Neural progenitor cell (in vitro differentiated cells): ENCODE results near the gene TENT4A. TPM values are rescaled to one million over a fixed set of nuclear protein-coding genes. Genes with fewer than 3 reads are reported as not detected.

Source experiments
- DNase-seq: peaks from one replicate; pipeline ENCODE4 v3.0.0-alpha.2; 2016; ENCODE audit warnings: low spot score
- H2AFZ ChIP-seq: fragments of 200-600 bp; sonication (generic); replicated peaks from 2 replicates; pipeline ENCODE4 v1.6.1; 2016; ENCODE audit warnings: antibody characterized with exemption
- H3F3A ChIP-seq: fragments of 200-600 bp; sonication (generic); 2 replicates; pipeline ENCODE4 v1.6.1; 2016; ENCODE audit warnings: antibody characterized with exemption, low read depth
- H3K27ac ChIP-seq: fragments of 200-600 bp; sonication (generic); 2 replicates; pipeline ENCODE4 v1.5.1; 2016; ENCODE audit warnings: mild to moderate bottlenecking
- H3K27me3 ChIP-seq: fragments of 200-600 bp; sonication (generic); 2 replicates; pipeline ENCODE4 v1.6.1; 2016; ENCODE audit warnings: mild to moderate bottlenecking, moderate library complexity
- H3K36me3 ChIP-seq: fragments of 200-600 bp; sonication (generic); 2 replicates; pipeline ENCODE4 v1.5.1; 2016
- H3K4me1 ChIP-seq: fragments of 200-600 bp; sonication (generic); 2 replicates; pipeline ENCODE4 v1.6.1; 2016; ENCODE audit warnings: mixed run types
- H3K4me2 ChIP-seq: fragments of 200-600 bp; sonication (generic); 2 replicates; pipeline ENCODE4 v1.6.1; 2016
- H3K4me3 ChIP-seq: fragments of 200-600 bp; sonication (generic); 2 replicates; pipeline ENCODE4 v1.5.1; 2016
- H3K79me2 ChIP-seq: fragments of 200-600 bp; sonication (generic); 2 replicates; pipeline ENCODE4 v1.6.1; 2016; ENCODE audit warnings: low read depth
- H3K9ac ChIP-seq: fragments of 200-600 bp; sonication (generic); 2 replicates; pipeline ENCODE4 v1.6.1; 2016
- H3K9me3 ChIP-seq: fragments of 200-600 bp; sonication (generic); 2 replicates; pipeline ENCODE4 v1.5.1; 2016; ENCODE audit warnings: low read depth
- H4K20me1 ChIP-seq: fragments of 200-600 bp; sonication (generic); 2 replicates; pipeline ENCODE4 v1.6.1; 2016; ENCODE audit warnings: low read depth
- H3K27ac Mint-ChIP-seq: 3 replicates; pipeline ENCODE4 v1.8.0; 2021; ENCODE audit warnings: mixed read lengths
- H3K27me3 Mint-ChIP-seq: 2 replicates; pipeline ENCODE4 v1.8.0; 2022; ENCODE audit warnings: low read depth, mild to moderate bottlenecking, inconsistent platforms, moderate library complexity, mixed read lengths; ENCODE audit not compliant: insufficient read depth
- H3K36me3 Mint-ChIP-seq: 3 replicates; pipeline ENCODE4 v1.8.0; 2021; ENCODE audit warnings: mixed read lengths
- H3K4me1 Mint-ChIP-seq: 3 replicates; pipeline ENCODE4 v1.8.0; 2021; ENCODE audit warnings: mixed read lengths
- H3K4me3 Mint-ChIP-seq: 3 replicates; pipeline ENCODE4 v1.8.0; 2021; ENCODE audit warnings: mild to moderate bottlenecking, moderate library complexity, mixed read lengths
- H3K9me3 Mint-ChIP-seq: 3 replicates; pipeline ENCODE4 v1.8.0; 2020; ENCODE audit warnings: mixed read lengths
- EZH2 ChIP-seq: fragments of 200-600 bp; sonication (generic); IDR thresholded peaks from 2 replicates; pipeline ENCODE4 v1.6.1; 2017; ENCODE audit warnings: antibody characterized with exemption, mild to moderate bottlenecking, moderate library complexity
- EZH2phosphoT487 ChIP-seq: fragments of 200-600 bp; sonication (generic); IDR thresholded peaks from 2 replicates; pipeline ENCODE4 v1.6.1; 2017; ENCODE audit warnings: antibody characterized with exemption
- total RNA-seq: library from RNA; depleted of rRNA; stranded (reverse); fragments of >200 nt; gene quantifications from 2 replicates; pipeline ENCODE4 v1.2.3, GENCODE V29; 2015; ENCODE audit warnings: low replicate concordance
- TF ChIP-seq, protein P1 (sequence below): fragments of 200-600 bp; sonication (generic); IDR thresholded peaks from 2 replicates; pipeline ENCODE4 v1.5.1; 2017; ENCODE audit warnings: antibody characterized with exemption, mild to moderate bottlenecking

Gene TENT4A
- total RNA-seq, 1 donor from 2014 or later = 20.9 TPM

DNA sequence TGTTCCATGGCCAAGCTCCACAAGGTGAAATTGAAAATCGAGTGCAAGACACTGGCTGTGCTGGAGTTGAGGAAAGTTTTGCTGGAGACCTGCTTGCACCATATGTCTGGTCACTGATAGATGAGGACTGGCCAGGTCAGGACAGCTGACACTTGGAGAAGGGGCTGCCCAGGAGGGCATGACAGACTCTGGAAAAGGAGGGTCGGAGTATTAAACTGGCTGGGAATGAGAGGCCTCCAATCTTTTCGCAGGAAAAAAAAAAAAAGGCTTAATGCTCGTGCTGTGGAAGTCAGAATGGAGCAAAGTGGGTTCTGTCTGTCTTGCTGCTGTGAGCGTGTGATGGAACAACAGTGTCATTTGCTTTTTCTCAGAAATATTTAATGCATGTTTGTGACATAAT, 5.5 kb downstream of the TENT4A start:
- TF ChIP-seq EZH2phosphoT487 (no peak), EZH2 (no peak)
- TF ChIP-seq, protein P1, sequence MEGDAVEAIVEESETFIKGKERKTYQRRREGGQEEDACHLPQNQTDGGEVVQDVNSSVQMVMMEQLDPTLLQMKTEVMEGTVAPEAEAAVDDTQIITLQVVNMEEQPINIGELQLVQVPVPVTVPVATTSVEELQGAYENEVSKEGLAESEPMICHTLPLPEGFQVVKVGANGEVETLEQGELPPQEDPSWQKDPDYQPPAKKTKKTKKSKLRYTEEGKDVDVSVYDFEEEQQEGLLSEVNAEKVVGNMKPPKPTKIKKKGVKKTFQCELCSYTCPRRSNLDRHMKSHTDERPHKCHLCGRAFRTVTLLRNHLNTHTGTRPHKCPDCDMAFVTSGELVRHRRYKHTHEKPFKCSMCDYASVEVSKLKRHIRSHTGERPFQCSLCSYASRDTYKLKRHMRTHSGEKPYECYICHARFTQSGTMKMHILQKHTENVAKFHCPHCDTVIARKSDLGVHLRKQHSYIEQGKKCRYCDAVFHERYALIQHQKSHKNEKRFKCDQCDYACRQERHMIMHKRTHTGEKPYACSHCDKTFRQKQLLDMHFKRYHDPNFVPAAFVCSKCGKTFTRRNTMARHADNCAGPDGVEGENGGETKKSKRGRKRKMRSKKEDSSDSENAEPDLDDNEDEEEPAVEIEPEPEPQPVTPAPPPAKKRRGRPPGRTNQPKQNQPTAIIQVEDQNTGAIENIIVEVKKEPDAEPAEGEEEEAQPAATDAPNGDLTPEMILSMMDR = no peak
- Histone ChIP-seq H3K36me3 (no peaks in the 10 kb centered on the region), H3K4me3 (no peak overlapping the region), H3K4me1 (peaks cover 24% of the 10 kb centered on the region), H3K4me2 (no peak overlapping the region), H2AFZ (no peak overlapping the region), H3K27ac (no peak overlapping the region), H3K27me3 (no peaks in the 10 kb centered on the region), H3K9ac (no peak overlapping the region), H3F3A (no peaks in the 10 kb centered on the region), H4K20me1 (peaks cover 94% of the 10 kb centered on the region), H3K79me2 (peaks cover 96% of the 10 kb centered on the region), H3K9me3 (no peaks in the 10 kb centered on the region)
- Mint-ChIP-seq H3K9me3 (no peaks in the 10 kb centered on the region), H3K4me1 (peaks cover 82% of the 10 kb centered on the region), H3K27ac (no peak overlapping the region), H3K27me3 (no peaks in the 10 kb centered on the region), H3K36me3 (peaks cover 24% of the 10 kb centered on the region), H3K4me3 (no peak overlapping the region)
- no peak for DNase-seq

DNA sequence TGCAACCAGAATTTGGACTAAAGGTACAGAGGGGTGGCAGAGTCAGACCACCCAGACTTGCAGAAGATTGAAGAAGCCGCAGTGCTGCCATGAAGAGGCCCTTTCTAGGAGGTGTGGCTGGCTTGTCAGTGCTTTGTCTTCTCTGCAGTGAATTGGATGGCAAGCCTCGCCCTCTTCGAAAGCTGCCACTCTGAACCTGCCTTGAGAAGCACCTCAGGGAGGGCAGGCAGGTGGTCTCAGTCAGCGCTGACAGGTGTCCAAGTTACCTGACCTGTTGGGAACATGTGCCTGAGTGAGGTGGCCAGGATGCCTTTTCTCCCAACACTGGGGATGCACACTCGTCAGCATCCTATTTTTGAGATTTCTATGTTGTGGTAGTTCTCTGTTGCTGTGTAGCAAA, 6.2 kb downstream of the TENT4A start:
- Histone ChIP-seq H4K20me1 (peaks cover 100% of the 10 kb centered on the region), H3K4me1 (peaks cover 24% of the 10 kb centered on the region), H3K27me3 (no peaks in the 10 kb centered on the region), H2AFZ (no peak overlapping the region), H3K4me2 (peak overlapping the region; percentile 28), H3K36me3 (no peaks in the 10 kb centered on the region), H3K27ac (no peak overlapping the region), H3F3A (no peaks in the 10 kb centered on the region), H3K79me2 (peaks cover 100% of the 10 kb centered on the region), H3K9ac (no peak overlapping the region), H3K9me3 (no peaks in the 10 kb centered on the region), H3K4me3 (no peak overlapping the region)
- H3K36me3 Mint-ChIP-seq = peaks cover 27% of the 10 kb centered on the region
- TF ChIP-seq, protein P1 = no peak
- TF ChIP-seq EZH2phosphoT487 (no peak), EZH2 (no peak)
- peaks cover 89% of the 10 kb centered on the region for H3K4me1 Mint-ChIP-seq
- no peak for DNase-seq
- H3K4me3 Mint-ChIP-seq = no peak overlapping the region
- no peaks in the 10 kb centered on the region for H3K27me3 Mint-ChIP-seq
- H3K27ac Mint-ChIP-seq = no peak overlapping the region
- no peaks in the 10 kb centered on the region for H3K9me3 Mint-ChIP-seq

DNA sequence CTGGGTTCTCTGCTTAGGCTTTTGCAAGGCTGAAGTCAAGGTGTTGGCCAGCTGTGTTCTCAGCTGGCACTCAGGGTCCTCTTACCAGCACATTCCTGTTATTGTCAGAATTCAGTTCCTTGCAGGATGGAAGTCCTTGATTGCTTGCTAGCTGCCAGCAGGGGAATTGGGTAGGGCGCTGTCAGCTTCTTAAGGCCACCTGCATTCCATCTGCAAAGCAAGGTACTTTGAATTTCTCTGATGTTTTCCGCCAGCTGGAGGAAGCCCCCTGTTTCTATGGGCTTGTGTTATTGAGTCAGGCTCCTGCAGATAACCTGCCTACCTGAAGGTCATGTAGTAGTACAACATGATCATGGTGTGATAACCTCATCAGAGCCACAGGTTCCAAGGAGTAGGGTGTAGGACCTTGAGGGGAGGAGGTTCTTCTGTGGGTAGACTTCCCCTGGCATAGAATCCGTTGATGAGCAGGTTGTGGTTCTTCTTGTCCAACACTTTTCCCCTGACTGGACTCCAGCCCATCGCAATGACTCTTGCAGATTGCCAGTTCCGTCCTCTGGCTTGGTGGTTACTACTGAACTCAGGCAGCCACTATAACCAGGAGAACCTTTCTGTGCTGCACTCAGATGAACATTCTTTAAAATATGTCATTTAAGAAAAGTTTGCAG, 6.8 kb downstream of the TENT4A start:
- no peak overlapping the region for H3K4me3 ChIP-seq
- H3K4me2 ChIP-seq = no peak overlapping the region
- peaks cover 28% of the 10 kb centered on the region for H3K36me3 Mint-ChIP-seq
- peaks cover 100% of the 10 kb centered on the region for H3K79me2 ChIP-seq
- H3K4me1 ChIP-seq = peaks cover 20% of the 10 kb centered on the region
- no peaks in the 10 kb centered on the region for H3K9me3 ChIP-seq
- no peak overlapping the region for H2AFZ ChIP-seq
- peaks cover 100% of the 10 kb centered on the region for H4K20me1 ChIP-seq
- no peaks in the 10 kb centered on the region for H3K36me3 ChIP-seq
- no peak overlapping the region for H3K27ac ChIP-seq
- TF ChIP-seq, protein P1 = no peak
- no peak for TF ChIP-seq EZH2
- no peak for TF ChIP-seq EZH2phosphoT487
- no peaks in the 10 kb centered on the region for H3F3A ChIP-seq
- no peak overlapping the region for H3K9ac ChIP-seq
- no peak for DNase-seq
- no peaks in the 10 kb centered on the region for H3K27me3 Mint-ChIP-seq
- H3K9me3 Mint-ChIP-seq = no peaks in the 10 kb centered on the region
- H3K4me1 Mint-ChIP-seq = peaks cover 89% of the 10 kb centered on the region
- H3K4me3 Mint-ChIP-seq = no peak overlapping the region
- no peak overlapping the region for H3K27ac Mint-ChIP-seq
- H3K27me3 ChIP-seq = no peaks in the 10 kb centered on the region
